Mesodermal cell (in vitro differentiated cells): ENCODE results near the gene CUEDC1.
A peak's percentile ranks its signal among the peaks of the same experiment; 100 is the strongest.

Source experiments
- H3K27ac ChIP-seq: 2 replicates; pipeline ENCODE4 v1.7.0; 2013; ENCODE audit warnings: mild to moderate bottlenecking, low read depth, low read length, moderate library complexity; ENCODE audit not compliant: severe bottlenecking
- H3K36me3 ChIP-seq: 2 replicates; pipeline ENCODE4 v1.7.1; 2013; ENCODE audit warnings: mild to moderate bottlenecking, low read length, moderate library complexity; ENCODE audit not compliant: control insufficient read depth, insufficient read depth
- H3K4me1 ChIP-seq: one replicate; pipeline ENCODE4 v1.7.1; 2013; ENCODE audit warnings: mild to moderate bottlenecking, low read length; ENCODE audit not compliant: insufficient read depth, control insufficient read depth, poor library complexity, severe bottlenecking
- H3K4me3 ChIP-seq: 2 replicates; pipeline ENCODE4 v1.7.0; 2013; ENCODE audit warnings: low read length, control low read depth, mild to moderate bottlenecking; ENCODE audit not compliant: insufficient read depth, poor library complexity, severe bottlenecking; ENCODE audit errors: extremely low read depth
- H3K9me3 ChIP-seq: 2 replicates; pipeline ENCODE4 v1.7.1; 2013; ENCODE audit warnings: mild to moderate bottlenecking, low read length, moderate library complexity; ENCODE audit not compliant: control insufficient read depth
- WGBS, 2 experiments: methylation state at CpG; one replicate each; pipeline ENCODE4 v1.1.5; 2013; ENCODE audit warnings: missing lambda C conversion rate in 2 of 2; ENCODE audit not compliant: insufficient coverage in 2 of 2; 5-methylcytosine and 5-hydroxymethylcytosine counted together

The CUEDC1 gene

GRCh38 chr17:57937492-57937891 lies 17.7 kb downstream of the CUEDC1 start:
- Histone ChIP-seq H3K4me3 (no peak overlapping the region), H3K36me3 (no peaks in the 10 kb centered on the region), H3K4me1 (peaks cover 70% of the 10 kb centered on the region), H3K27ac (peak overlapping the region; percentile 100), H3K9me3 (no peaks in the 10 kb centered on the region)
- 100% methylated on average over 1 of the region's 2 CpGs; no CpG with 5 or more reads in 1 of the 2 experiments for WGBS, 2 experiments

- no peaks in the 10 kb centered on the region for H3K9me3 ChIP-seq
- no peak overlapping the region for H3K4me3 ChIP-seq
- H3K27ac ChIP-seq, result peak overlapping the region; percentile 100
- 64 to 67% methylated on average over 8 to 10 of the region's 11 CpGs for WGBS, 2 experiments
- H3K36me3 ChIP-seq, result no peaks in the 10 kb centered on the region
- peaks cover 64% of the 10 kb centered on the region for H3K4me1 ChIP-seq
These were observed 19.1 kb downstream of the CUEDC1 start for GRCh38 chr17:57935833-57936807.

DNA sequence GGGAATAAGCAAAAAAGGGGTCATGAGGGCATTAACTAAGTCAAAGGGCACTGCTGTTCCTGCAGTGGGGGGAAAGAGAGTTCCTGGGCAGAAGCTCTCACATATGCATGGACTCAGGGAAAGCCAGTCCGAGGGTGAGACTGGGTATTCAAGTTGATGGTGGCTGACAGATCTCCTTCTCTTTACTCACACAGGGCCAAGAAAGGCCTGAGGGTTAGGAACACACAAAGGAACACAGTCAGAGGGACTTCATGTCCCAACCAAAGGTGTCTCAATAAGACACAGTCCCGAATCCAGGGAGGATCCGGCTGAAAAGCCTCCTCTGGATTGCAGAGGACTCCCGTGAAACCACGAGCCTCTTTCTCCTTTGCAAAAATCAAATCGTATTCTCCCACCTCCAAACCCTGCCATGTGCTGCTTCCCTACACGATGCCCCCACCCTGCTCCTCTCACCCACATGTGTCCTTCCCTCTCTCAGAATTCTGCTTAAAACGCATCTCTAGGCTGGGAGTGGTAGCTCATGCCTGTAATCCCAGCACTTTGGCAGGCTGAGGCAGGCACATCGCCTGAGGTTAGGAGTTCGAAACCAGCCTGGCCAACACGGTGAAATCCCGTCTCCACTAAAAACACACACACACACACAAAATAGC lies 23.6 kb downstream of the CUEDC1 start:
- Histone ChIP-seq H3K4me1 (peaks cover 60% of the 10 kb centered on the region), H3K27ac (peak overlapping the region; percentile 23), H3K9me3 (no peaks in the 10 kb centered on the region), H3K4me3 (no peak overlapping the region), H3K36me3 (no peaks in the 10 kb centered on the region)
- WGBS, 2 experiments, result 81 to 87% methylated on average over 8 to 11 of the region's 12 CpGs

GRCh38 chr17:57930239-57930638 lies 25.0 kb downstream of the CUEDC1 start:
- Histone ChIP-seq H3K27ac (no peak overlapping the region), H3K4me3 (no peak overlapping the region), H3K9me3 (no peaks in the 10 kb centered on the region), H3K36me3 (no peaks in the 10 kb centered on the region), H3K4me1 (peaks cover 49% of the 10 kb centered on the region)
- WGBS, 2 experiments, result 96 to 98% methylated on average over 5 of the region's 5 CpGs

GRCh38 chr17:57929386-57929785 lies 25.8 kb downstream of the CUEDC1 start:
- H3K36me3 ChIP-seq, result peaks cover 3% of the 10 kb centered on the region
- H3K9me3 ChIP-seq, result no peaks in the 10 kb centered on the region
- 89 to 98% methylated on average over 3 to 4 of the region's 4 CpGs for WGBS, 2 experiments
- peaks cover 41% of the 10 kb centered on the region for H3K4me1 ChIP-seq
- no peak overlapping the region for H3K4me3 ChIP-seq
- no peak overlapping the region for H3K27ac ChIP-seq

DNA sequence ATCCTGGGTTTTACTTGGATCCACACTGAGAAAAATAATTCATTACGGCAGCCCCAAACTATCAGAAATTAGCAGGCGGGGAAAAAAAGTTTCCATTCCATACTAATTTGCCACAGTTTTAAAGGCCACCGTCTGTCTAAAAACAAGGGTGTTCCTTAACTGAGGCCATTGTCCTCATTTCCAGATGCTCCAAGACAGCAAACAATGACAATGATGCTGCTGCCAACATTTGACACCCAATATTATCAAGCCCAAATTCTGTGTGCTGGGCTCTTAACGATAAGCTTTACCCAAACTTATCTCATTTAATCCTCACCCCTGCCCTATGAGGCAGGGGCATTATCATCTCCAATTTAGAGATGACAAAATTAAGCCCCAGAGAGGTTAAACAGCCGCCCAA lies 26.3 kb downstream of the CUEDC1 start:
- Histone ChIP-seq H3K4me3 (no peak overlapping the region), H3K36me3 (peaks cover 6% of the 10 kb centered on the region), H3K9me3 (no peaks in the 10 kb centered on the region), H3K4me1 (peaks cover 41% of the 10 kb centered on the region), H3K27ac (no peak overlapping the region)
- WGBS, 2 experiments, result 93 to 96% methylated on average over 5 of the region's 5 CpGs

DNA sequence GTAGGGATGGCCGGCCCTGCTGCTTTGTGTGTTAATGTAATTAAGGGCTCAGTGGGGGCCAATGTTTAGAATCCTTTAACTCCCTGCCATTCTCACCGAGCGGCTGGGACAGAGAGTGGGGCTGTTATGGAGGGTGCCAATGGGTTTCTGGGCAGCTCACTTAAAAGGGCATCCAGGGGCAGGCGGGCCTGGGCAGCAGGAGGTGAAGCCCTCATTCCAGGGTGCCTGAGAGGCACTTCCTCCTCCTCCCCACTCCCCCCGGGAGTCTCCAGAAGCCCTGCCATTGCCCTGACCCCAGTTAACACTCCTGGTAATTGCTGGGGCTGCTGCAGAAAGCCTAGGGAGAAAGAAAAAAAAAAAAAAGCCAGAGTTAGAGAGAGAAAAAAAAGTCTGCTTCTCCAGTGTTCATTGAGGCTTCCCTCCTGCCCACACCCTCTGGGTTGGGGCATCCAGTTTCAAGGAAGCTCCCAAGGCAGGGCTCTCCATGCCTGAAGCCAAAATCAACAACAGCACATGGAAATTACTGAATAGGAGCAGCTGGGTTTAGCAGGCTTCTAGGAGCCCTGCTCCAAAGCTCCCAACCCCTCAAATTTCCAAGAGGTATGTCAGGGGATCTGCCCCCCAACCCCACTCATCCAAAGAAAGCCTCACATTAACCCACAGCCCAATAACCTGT lies 28.0 kb downstream of the CUEDC1 start:
- peaks cover 6% of the 10 kb centered on the region for H3K36me3 ChIP-seq
- H3K27ac ChIP-seq, result peak overlapping the region; percentile 79
- H3K4me1 ChIP-seq, result peaks cover 33% of the 10 kb centered on the region
- WGBS, 2 experiments, result 20 to 33% methylated on average over 1 of the region's 5 CpGs
- no peak overlapping the region for H3K4me3 ChIP-seq
- no peaks in the 10 kb centered on the region for H3K9me3 ChIP-seq

GRCh38 chr17:57926723-57927047 lies 28.5 kb downstream of the CUEDC1 start:
- H3K36me3 ChIP-seq, result peaks cover 6% of the 10 kb centered on the region
- no peaks in the 10 kb centered on the region for H3K9me3 ChIP-seq
- peaks cover 32% of the 10 kb centered on the region for H3K4me1 ChIP-seq
- H3K27ac ChIP-seq, result peak overlapping the region; percentile 79
- no peak overlapping the region for H3K4me3 ChIP-seq
- WGBS, 2 experiments, result 41 to 48% methylated on average over 5 to 6 of the region's 7 CpGs

GRCh38 chr17:57925361-57925990 lies 29.7 kb downstream of the CUEDC1 start:
- no peak overlapping the region for H3K4me3 ChIP-seq
- no peak overlapping the region for H3K27ac ChIP-seq
- H3K36me3 ChIP-seq, result peaks cover 6% of the 10 kb centered on the region
- 87 to 89% methylated on average over 8 to 9 of the region's 9 CpGs for WGBS, 2 experiments
- peaks cover 23% of the 10 kb centered on the region for H3K4me1 ChIP-seq
- no peaks in the 10 kb centered on the region for H3K9me3 ChIP-seq

- no peaks in the 10 kb centered on the region for H3K9me3 ChIP-seq
- H3K4me1 ChIP-seq, result peaks cover 20% of the 10 kb centered on the region
- 94 to 100% methylated on average over 2 of the region's 4 CpGs for WGBS, 2 experiments
- H3K4me3 ChIP-seq, result no peak overlapping the region
- H3K27ac ChIP-seq, result no peak overlapping the region
- H3K36me3 ChIP-seq, result peaks cover 6% of the 10 kb centered on the region
These were observed 30.5 kb downstream of the CUEDC1 start for GRCh38 chr17:57924677-57925076.
